ENCODE measurements around the gene NKRF. TPM values are rescaled to one million over a fixed set of nuclear protein-coding genes. Genes with fewer than 3 reads are reported as not detected.

Gene NKRF
- total RNA-seq, 1 experiment from 2014 or later, result 22.1 TPM

DNA sequence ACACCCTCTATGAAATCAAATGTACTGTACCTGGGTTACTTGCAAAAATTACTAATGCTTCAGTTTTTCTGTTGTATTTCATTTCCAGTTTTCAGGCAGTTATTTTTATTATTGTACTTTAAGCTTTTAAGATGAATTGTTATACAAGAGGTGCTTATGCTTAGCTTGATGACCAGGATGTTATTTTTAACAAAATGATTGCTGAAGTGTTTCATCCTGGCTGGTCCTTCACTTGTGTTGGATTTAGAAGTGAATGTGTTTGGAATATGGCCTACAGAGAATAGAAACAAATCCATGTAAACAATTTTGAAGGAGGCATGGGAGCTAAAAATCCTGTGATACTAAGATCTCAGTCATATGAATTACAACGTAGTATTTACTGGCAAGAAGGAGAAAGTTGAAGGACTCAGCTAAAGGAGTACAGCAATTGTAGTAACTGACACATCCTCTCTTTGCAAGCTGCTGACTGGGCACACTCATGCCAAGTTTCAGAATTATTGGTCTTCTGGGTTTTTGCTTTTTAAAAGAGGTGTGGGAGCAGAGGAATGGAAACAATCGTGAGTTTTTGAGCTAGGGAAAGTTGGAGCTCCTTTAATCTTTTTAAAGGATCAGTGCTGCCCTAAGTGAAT lies 22.7 kb downstream of the NKRF start:
- intact Hi-C loops (cut with micrococcal nuclease; ENCODE audit: unreplicated experiment), result no loop called here
- DNase-seq (ENCODE audit: low spot score), result no peak
- no peak overlapping the region for H3K4me3 ChIP-seq (ENCODE audit: low read depth, low read length, poor library complexity, severe bottlenecking)
- H3K4me1 ChIP-seq (ENCODE audit: insufficient read depth, low read length, poor library complexity, severe bottlenecking), result no peaks in the 10 kb centered on the region
- H3K27me3 ChIP-seq (replicated peaks; ENCODE audit: insufficient read depth, low read depth, low read length, poor library complexity), result no peaks in the 10 kb centered on the region
- H3K9me3 ChIP-seq (ENCODE audit: low read depth, low read length, poor library complexity, severe bottlenecking), result no peaks in the 10 kb centered on the region
- no peak overlapping the region for H3K27ac ChIP-seq (ENCODE audit: low read depth, low read length, poor library complexity, severe bottlenecking)
- CTCF ChIA-PET, result no interaction called here
- no peaks in the 10 kb centered on the region for H3K36me3 ChIP-seq (ENCODE audit: insufficient read depth, low read length, poor library complexity, severe bottlenecking)
- BruUV-seq (replicated peaks), result TSS peak; percentile 11
- POLR2A ChIA-PET (ENCODE audit: low non-redundant PET), result interaction anchor here (0.5 to 0.6 kb wide), 2 partner anchors 49 to 140 kb away, joined by 5 to 6 read pairs; no protein-coding TSS in a partner anchor
- TF ChIP-seq, protein P1, sequence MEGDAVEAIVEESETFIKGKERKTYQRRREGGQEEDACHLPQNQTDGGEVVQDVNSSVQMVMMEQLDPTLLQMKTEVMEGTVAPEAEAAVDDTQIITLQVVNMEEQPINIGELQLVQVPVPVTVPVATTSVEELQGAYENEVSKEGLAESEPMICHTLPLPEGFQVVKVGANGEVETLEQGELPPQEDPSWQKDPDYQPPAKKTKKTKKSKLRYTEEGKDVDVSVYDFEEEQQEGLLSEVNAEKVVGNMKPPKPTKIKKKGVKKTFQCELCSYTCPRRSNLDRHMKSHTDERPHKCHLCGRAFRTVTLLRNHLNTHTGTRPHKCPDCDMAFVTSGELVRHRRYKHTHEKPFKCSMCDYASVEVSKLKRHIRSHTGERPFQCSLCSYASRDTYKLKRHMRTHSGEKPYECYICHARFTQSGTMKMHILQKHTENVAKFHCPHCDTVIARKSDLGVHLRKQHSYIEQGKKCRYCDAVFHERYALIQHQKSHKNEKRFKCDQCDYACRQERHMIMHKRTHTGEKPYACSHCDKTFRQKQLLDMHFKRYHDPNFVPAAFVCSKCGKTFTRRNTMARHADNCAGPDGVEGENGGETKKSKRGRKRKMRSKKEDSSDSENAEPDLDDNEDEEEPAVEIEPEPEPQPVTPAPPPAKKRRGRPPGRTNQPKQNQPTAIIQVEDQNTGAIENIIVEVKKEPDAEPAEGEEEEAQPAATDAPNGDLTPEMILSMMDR (conservative IDR thresholded peaks at IDR 0.05; ENCODE audit: low read depth, low read length), result no peak
- no peak for TF ChIP-seq EZH2 (IDR thresholded peaks at IDR 0.05; ENCODE audit: borderline replicate concordance, low read depth, low read length, poor library complexity, severe bottlenecking)

GRCh38 chrX:119579414-119579813 lies 26.8 kb downstream of the NKRF start:
- Histone ChIP-seq H3K4me3 (ENCODE audit: low read depth, low read length, poor library complexity, severe bottlenecking) (no peak overlapping the region), H3K27ac (ENCODE audit: low read depth, low read length, poor library complexity, severe bottlenecking) (no peak overlapping the region), H3K9me3 (ENCODE audit: low read depth, low read length, poor library complexity, severe bottlenecking) (no peaks in the 10 kb centered on the region), H3K4me1 (ENCODE audit: insufficient read depth, low read length, poor library complexity, severe bottlenecking) (peaks cover 5% of the 10 kb centered on the region), H3K27me3 (replicated peaks; ENCODE audit: insufficient read depth, low read depth, low read length, poor library complexity) (no peaks in the 10 kb centered on the region), H3K36me3 (ENCODE audit: insufficient read depth, low read length, poor library complexity, severe bottlenecking) (peaks cover 6% of the 10 kb centered on the region)
- DNase-seq (ENCODE audit: low spot score), result no peak
- CTCF ChIA-PET, result no interaction called here
- intact Hi-C loops (cut with micrococcal nuclease; ENCODE audit: unreplicated experiment), result no loop called here
- POLR2A ChIA-PET (ENCODE audit: low non-redundant PET), result no interaction called here
- no peak for TF ChIP-seq EZH2 (IDR thresholded peaks at IDR 0.05; ENCODE audit: borderline replicate concordance, low read depth, low read length, poor library complexity, severe bottlenecking)
- TF ChIP-seq, protein P1 (conservative IDR thresholded peaks at IDR 0.05; ENCODE audit: low read depth, low read length), result no peak
- BruUV-seq (replicated peaks), result no TSS peak

GRCh38 chrX:119574394-119575266 lies 31.6 kb downstream of the NKRF start, which contains the start of gene UBE2A:
Gene UBE2A, plus strand, starts transcription at chrX:119574563. Its CDS starts 149 bp downstream, at chrX:119574712.
- peaks cover 5% of the 10 kb centered on the region for H3K4me1 ChIP-seq (ENCODE audit: insufficient read depth, low read length, poor library complexity, severe bottlenecking)
- TF ChIP-seq, protein P1 (conservative IDR thresholded peaks at IDR 0.05; ENCODE audit: low read depth, low read length), result 0 out of 2 replicates have a peak, but pooled peaks have one; percentile 18
- no peak for TF ChIP-seq EZH2 (IDR thresholded peaks at IDR 0.05; ENCODE audit: borderline replicate concordance, low read depth, low read length, poor library complexity, severe bottlenecking)
- CTCF ChIA-PET, result interaction anchor here (0.6 kb wide), 1 partner anchor 21 kb away, joined by 6 read pairs; no protein-coding TSS in a partner anchor
- peak within 1 kb of the TSS; percentile 90 for H3K4me3 ChIP-seq (ENCODE audit: low read depth, low read length, poor library complexity, severe bottlenecking)
- peak within 1 kb of the TSS; percentile 91 for H3K27ac ChIP-seq (ENCODE audit: low read depth, low read length, poor library complexity, severe bottlenecking)
- peak; percentile 93 for DNase-seq (ENCODE audit: low spot score)
- H3K27me3 ChIP-seq (replicated peaks; ENCODE audit: insufficient read depth, low read depth, low read length, poor library complexity), result no peaks in the 10 kb centered on the region
- peaks cover 6% of the 10 kb centered on the region for H3K36me3 ChIP-seq (ENCODE audit: insufficient read depth, low read length, poor library complexity, severe bottlenecking)
- intact Hi-C loops (cut with micrococcal nuclease; ENCODE audit: unreplicated experiment), result no loop called here
- POLR2A ChIA-PET (ENCODE audit: low non-redundant PET), result interaction anchor here (0.6 kb wide), 1 partner anchor 94 kb away, joined by 3 read pairs; no protein-coding TSS in a partner anchor
- no peaks in the 10 kb centered on the region for H3K9me3 ChIP-seq (ENCODE audit: low read depth, low read length, poor library complexity, severe bottlenecking)
- BruUV-seq (replicated peaks), result no TSS peak
